Measurements from ENCODE around the gene CDC42BPA.
"Not testable (repeated sequence)": the region's sequence is repeated elsewhere in the genome, so short reads cannot be mapped to it uniquely, and the experiment has no call there.

DNA sequence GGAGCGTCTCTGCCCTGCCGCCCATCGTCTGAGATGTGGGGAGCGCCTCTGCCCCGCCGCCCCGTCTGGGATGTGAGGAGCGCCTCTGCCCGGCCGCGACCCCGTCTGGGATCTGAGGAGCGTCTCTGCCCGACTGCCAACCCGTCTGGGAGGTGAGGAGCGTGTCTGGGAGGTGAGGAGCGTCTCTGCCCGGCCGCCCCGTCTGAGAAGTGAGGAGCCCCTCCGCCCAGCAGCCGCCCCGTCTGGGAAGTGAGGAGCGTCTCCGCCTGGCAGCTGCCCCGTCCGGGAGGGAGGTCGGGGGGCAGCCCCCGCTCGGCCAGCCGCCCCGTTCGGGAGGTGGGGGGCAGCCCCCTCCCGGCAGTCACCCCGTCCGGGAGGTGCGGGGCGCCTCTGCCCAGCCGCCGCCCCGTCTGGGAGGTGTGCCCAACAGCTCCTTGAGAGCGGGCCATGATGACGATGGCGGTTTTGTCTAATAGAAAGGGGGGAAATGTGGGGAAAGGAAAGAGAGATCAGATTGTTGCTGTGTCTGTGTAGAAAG, 42.1 kb downstream of the CDC42BPA start:
- TF ChIP-seq POLR2A, EP300 (IDR thresholded peaks at IDR 0.05): not testable (repeated sequence)
- TF ChIP-seq, protein P1, sequence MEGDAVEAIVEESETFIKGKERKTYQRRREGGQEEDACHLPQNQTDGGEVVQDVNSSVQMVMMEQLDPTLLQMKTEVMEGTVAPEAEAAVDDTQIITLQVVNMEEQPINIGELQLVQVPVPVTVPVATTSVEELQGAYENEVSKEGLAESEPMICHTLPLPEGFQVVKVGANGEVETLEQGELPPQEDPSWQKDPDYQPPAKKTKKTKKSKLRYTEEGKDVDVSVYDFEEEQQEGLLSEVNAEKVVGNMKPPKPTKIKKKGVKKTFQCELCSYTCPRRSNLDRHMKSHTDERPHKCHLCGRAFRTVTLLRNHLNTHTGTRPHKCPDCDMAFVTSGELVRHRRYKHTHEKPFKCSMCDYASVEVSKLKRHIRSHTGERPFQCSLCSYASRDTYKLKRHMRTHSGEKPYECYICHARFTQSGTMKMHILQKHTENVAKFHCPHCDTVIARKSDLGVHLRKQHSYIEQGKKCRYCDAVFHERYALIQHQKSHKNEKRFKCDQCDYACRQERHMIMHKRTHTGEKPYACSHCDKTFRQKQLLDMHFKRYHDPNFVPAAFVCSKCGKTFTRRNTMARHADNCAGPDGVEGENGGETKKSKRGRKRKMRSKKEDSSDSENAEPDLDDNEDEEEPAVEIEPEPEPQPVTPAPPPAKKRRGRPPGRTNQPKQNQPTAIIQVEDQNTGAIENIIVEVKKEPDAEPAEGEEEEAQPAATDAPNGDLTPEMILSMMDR (IDR thresholded peaks at IDR 0.05), result not testable (repeated sequence)
